Esophagus squamous epithelium (tissue), 4 donors: ENCODE results near the gene ARID3B.

Experiments
- POLR2A ChIP-seq, 4 donors: fragments of 450-650 bp; IDR thresholded peaks; one replicate each; pipeline ENCODE4 v1.6.1; 2017; ENCODE audit warnings: antibody characterized with exemption in 4 of 4, mild to moderate bottlenecking in 4 of 4, moderate library complexity in 3 of 4
- TF ChIP-seq, protein P1 (sequence below), 6 experiments: fragments of 450-650 bp in 4 of 6; fragments of 200-600 bp in 2 of 6; sonication (generic) in 2 of 6; IDR thresholded peaks; one replicate each; pipeline ENCODE4 v1.5.1; 2016 to 2019; ENCODE audit warnings: antibody characterized with exemption in 6 of 6, mild to moderate bottlenecking in 4 of 6, moderate library complexity in 4 of 6

- TF ChIP-seq, protein P1, sequence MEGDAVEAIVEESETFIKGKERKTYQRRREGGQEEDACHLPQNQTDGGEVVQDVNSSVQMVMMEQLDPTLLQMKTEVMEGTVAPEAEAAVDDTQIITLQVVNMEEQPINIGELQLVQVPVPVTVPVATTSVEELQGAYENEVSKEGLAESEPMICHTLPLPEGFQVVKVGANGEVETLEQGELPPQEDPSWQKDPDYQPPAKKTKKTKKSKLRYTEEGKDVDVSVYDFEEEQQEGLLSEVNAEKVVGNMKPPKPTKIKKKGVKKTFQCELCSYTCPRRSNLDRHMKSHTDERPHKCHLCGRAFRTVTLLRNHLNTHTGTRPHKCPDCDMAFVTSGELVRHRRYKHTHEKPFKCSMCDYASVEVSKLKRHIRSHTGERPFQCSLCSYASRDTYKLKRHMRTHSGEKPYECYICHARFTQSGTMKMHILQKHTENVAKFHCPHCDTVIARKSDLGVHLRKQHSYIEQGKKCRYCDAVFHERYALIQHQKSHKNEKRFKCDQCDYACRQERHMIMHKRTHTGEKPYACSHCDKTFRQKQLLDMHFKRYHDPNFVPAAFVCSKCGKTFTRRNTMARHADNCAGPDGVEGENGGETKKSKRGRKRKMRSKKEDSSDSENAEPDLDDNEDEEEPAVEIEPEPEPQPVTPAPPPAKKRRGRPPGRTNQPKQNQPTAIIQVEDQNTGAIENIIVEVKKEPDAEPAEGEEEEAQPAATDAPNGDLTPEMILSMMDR (IDR thresholded peaks at IDR 0.05), result no peak
- TF ChIP-seq POLR2A (IDR thresholded peaks at IDR 0.05), result no peak
These were observed 85.3 kb downstream of the ARID3B start for GRCh38 chr15:74626336-74626735.
